ENCODE data around the gene DOCK7.
"Not testable (repeated sequence)": the region's sequence is repeated elsewhere in the genome, so short reads cannot be mapped to it uniquely, and the experiment has no call there.

Gene DOCK7

GRCh38 chr1:62691062-62691844 is 3.1 kb upstream of the DOCK7 start:
- no peak for DNase-seq (ENCODE audit: low read depth)
- H3K4me3 ChIP-seq (ENCODE audit: low read depth, low read length) = no peak overlapping the region
- TF ChIP-seq, protein P1, sequence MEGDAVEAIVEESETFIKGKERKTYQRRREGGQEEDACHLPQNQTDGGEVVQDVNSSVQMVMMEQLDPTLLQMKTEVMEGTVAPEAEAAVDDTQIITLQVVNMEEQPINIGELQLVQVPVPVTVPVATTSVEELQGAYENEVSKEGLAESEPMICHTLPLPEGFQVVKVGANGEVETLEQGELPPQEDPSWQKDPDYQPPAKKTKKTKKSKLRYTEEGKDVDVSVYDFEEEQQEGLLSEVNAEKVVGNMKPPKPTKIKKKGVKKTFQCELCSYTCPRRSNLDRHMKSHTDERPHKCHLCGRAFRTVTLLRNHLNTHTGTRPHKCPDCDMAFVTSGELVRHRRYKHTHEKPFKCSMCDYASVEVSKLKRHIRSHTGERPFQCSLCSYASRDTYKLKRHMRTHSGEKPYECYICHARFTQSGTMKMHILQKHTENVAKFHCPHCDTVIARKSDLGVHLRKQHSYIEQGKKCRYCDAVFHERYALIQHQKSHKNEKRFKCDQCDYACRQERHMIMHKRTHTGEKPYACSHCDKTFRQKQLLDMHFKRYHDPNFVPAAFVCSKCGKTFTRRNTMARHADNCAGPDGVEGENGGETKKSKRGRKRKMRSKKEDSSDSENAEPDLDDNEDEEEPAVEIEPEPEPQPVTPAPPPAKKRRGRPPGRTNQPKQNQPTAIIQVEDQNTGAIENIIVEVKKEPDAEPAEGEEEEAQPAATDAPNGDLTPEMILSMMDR (IDR thresholded peaks at IDR 0.05; ENCODE audit: low read depth, low read length, missing control alignments) = no peak

DNA sequence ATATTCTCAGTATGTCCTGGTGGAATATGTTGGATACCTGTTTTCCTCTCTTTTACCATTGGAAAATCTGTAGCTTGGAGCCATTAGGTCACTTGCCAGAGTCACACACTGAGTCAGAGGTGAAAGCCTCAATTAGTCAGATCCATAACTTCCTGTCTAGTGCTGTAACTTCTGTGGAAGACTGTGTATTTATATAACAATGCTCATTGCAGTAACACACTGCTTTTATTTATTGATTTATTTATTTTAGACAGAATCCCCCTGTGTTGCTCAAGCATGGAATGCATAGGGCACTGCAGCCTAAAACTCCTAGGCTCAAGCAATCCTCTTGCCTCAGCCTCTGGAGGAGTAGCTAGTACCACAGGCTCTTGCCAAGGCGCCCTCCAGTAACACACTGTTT is 1.3 kb upstream of the DOCK7 start:
- no peak for DNase-seq (ENCODE audit: low read depth)
- no peak overlapping the region for H3K4me3 ChIP-seq (ENCODE audit: low read depth, low read length)
- TF ChIP-seq, protein P1 (IDR thresholded peaks at IDR 0.05; ENCODE audit: low read depth, low read length, missing control alignments) = no peak

DNA sequence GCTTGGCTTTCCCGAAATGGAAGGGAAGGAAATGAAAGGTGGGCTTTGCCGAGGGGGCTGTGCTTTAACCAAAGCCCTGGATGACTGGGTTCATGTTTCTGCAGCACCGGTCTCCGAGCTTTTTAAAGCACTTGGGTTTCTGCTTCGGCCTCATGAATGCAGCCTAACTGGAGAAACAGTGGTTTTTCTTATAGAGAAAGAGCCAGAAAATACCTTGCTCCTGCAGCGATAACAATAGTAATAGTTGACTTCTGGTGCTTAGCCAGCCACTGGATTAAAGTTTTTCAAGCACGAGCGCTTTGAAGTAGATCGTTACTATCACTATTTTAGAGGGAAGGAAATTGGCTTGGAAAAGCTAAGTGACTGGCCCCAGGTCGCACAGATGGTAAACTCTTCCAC is 500 bp upstream of the DOCK7 start:
- DNase-seq (ENCODE audit: low read depth) = no peak
- H3K4me3 ChIP-seq (ENCODE audit: low read depth, low read length) = peak overlapping the region; percentile 56
- TF ChIP-seq, protein P1 (IDR thresholded peaks at IDR 0.05; ENCODE audit: low read depth, low read length, missing control alignments) = no peak

DNA sequence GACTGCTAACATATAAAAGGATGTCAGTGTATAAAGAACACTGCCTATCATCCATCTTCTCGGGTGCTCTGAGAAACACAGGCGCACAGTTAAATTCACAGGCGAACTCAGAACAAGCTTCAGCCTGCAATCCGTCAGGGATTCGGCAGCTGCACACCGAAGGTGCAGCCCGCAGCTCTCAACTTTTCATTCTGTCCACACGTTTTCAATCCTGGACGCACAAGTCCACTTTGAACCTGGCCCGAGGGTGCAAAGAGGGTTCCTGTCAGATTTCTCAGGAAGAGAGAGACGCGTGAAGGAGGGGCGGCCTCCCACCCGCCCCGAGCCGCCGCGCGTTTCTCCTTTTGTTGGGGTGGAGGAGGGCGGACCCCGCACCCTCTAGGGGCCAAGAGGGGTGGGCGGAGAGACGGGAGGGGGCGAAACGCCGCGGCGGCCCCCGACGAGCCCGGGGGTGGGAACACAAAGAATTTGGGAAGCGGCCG is 724 bp downstream of the DOCK7 start:
- H3K4me3 ChIP-seq (ENCODE audit: low read depth, low read length) = peak overlapping the region; percentile 56
- TF ChIP-seq, protein P1 (IDR thresholded peaks at IDR 0.05; ENCODE audit: low read depth, low read length, missing control alignments) = no peak
- no peak for DNase-seq (ENCODE audit: low read depth)

GRCh38 chr1:62686822-62687221 is 1.4 kb downstream of the DOCK7 start:
- no peak overlapping the region; the same call in 1 of the 2 replicates for H3K4me3 ChIP-seq (ENCODE audit: low read depth, low read length)
- DNase-seq (ENCODE audit: low read depth) = no peak
- TF ChIP-seq, protein P1 (IDR thresholded peaks at IDR 0.05; ENCODE audit: low read depth, low read length, missing control alignments) = no peak

DNA sequence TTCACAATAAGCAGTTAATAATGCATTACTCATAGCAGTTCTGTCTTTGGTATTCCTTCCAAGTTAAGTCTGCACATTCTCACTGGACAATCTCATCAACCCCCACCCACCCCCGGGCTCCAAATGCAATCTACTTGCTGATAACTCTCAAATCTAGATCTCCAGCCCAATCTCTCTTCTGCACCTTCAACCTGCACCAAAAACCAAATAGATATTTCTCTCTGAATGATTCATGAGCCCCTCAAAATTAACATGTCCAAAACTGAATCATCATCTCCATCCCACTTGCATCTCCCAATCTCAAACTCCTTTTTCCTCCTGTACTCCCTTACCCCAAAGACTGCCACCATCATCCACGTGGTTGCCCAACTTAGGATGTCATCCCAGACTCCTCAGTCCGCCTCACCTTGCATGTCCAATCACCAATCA is 2.7 kb downstream of the DOCK7 start:
- TF ChIP-seq, protein P1 (IDR thresholded peaks at IDR 0.05; ENCODE audit: low read depth, low read length, missing control alignments) = no peak
- no peak overlapping the region for H3K4me3 ChIP-seq (ENCODE audit: low read depth, low read length)
- DNase-seq (ENCODE audit: low read depth) = no peak

DNA sequence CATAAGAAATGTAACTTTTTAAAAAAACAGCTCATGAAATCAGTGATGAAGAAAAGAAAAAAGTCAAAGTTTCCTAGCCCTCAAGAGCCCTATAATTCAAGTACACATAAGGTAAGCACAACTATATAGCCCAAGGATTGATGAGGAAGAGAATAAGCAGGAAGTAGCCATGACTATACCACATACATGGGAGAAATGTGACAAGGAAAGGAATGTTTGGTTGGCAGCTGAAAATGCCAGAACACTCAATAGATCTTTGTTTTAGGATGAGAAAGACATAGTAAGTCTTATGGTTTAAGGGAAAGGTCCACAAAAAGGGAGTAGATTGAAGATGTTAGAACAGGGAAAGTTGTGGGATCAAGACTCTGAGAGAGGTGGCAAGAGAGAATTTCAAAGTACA is 5.7 kb downstream of the DOCK7 start:
- DNase-seq (ENCODE audit: low read depth) = no peak
- TF ChIP-seq, protein P1 (IDR thresholded peaks at IDR 0.05; ENCODE audit: low read depth, low read length, missing control alignments) = no peak

GRCh38 chr1:62680992-62681391 is 7.2 kb downstream of the DOCK7 start:
- H3K4me3 ChIP-seq (ENCODE audit: low read depth, low read length); DNase-seq (ENCODE audit: low read depth): not testable (repeated sequence)

More for the DNA sequence above, 5.7 kb downstream of the DOCK7 start:
- H3K4me3 ChIP-seq (ENCODE audit: low read depth, low read length) = no peak overlapping the region

GRCh38 chr1:62677822-62678221 is 10.4 kb downstream of the DOCK7 start:
- H3K4me3 ChIP-seq (ENCODE audit: low read depth, low read length); DNase-seq (ENCODE audit: low read depth): not testable (repeated sequence)

Measured in GM12864 (cell line).